Measurements from ENCODE around the gene MCC. TPM values are rescaled to one million over a fixed set of nuclear protein-coding genes. Genes with fewer than 3 reads are reported as not detected.

The MCC gene
- total RNA-seq, 4 donors from 2014 or later = 17.1 to 90.7 (median 40.1) TPM

- intact Hi-C loops (cut with DNase I; ENCODE audit: low total_unique reads) = no loop called here
- no peak for DNase-seq
- no peak for TF ChIP-seq CTCF (IDR thresholded peaks at IDR 0.05)
- no peak for TF ChIP-seq POLR2A (IDR thresholded peaks at IDR 0.05)
- Histone ChIP-seq H3K4me1 (no peaks in the 10 kb centered on the region), H3K4me3 (peak overlapping the region; percentile 60 to 93), H3K27ac (peak overlapping the region; percentile 89 to 97), H3K27me3 (no peaks in the 10 kb centered on the region), H3K9me3 (no peaks in the 10 kb centered on the region), H3K36me3 (no peaks in the 10 kb centered on the region)
Observed at GRCh38 chr5:113514289-113514635, 26.0 kb upstream of the MCC start.

- intact Hi-C loops (cut with DNase I; ENCODE audit: low total_unique reads) = no loop called here
- peak within 1 kb of the TSS; percentile 60 to 93 for H3K4me3 ChIP-seq
- no peaks in the 10 kb centered on the region for H3K9me3 ChIP-seq
- H3K36me3 ChIP-seq = no peaks in the 10 kb centered on the region
- peak; percentile 81 to 87 for DNase-seq
- H3K4me1 ChIP-seq = no peaks in the 10 kb centered on the region
- no peaks in the 10 kb centered on the region for H3K27me3 ChIP-seq
- H3K27ac ChIP-seq = peak within 1 kb of the TSS; percentile 89 to 97
- TF ChIP-seq POLR2A (IDR thresholded peaks at IDR 0.05) (peak; percentile 64 to 72), CTCF (IDR thresholded peaks at IDR 0.05) (peak; percentile 2 to 31 (median 12))
Observed at GRCh38 chr5:113513384-113514288, 25.4 kb upstream of the MCC start, which contains the start of gene YTHDC2. TSS of gene YTHDC2 (plus strand) at chr5:113513694. CDS start at chr5:113513896, 202 bp downstream.

- intact Hi-C loops (cut with DNase I; ENCODE audit: low total_unique reads) = no loop called here
- Histone ChIP-seq H3K27me3 (no peaks in the 10 kb centered on the region), H3K4me3 (no peak overlapping the region), H3K36me3 (no peaks in the 10 kb centered on the region), H3K4me1 (no peaks in the 10 kb centered on the region), H3K9me3 (no peaks in the 10 kb centered on the region), H3K27ac (no peak overlapping the region)
- TF ChIP-seq POLR2A (IDR thresholded peaks at IDR 0.05) (no peak), CTCF (IDR thresholded peaks at IDR 0.05) (no peak)
- no peak for DNase-seq
Observed at GRCh38 chr5:113512341-113512740, 24.1 kb upstream of the MCC start.

GRCh38 chr5:113510836-113511451, 22.7 kb upstream of the MCC start:
- DNase-seq = no peak
- intact Hi-C loops (cut with DNase I; ENCODE audit: low total_unique reads) = no loop called here
- Histone ChIP-seq H3K36me3 (no peaks in the 10 kb centered on the region), H3K4me1 (no peaks in the 10 kb centered on the region), H3K27me3 (no peaks in the 10 kb centered on the region), H3K4me3 (no peak overlapping the region), H3K27ac (no peak overlapping the region), H3K9me3 (no peaks in the 10 kb centered on the region)
- TF ChIP-seq POLR2A (IDR thresholded peaks at IDR 0.05) = no peak
- TF ChIP-seq CTCF (IDR thresholded peaks at IDR 0.05) = peak; percentile 9 to 30 (median 18)

- H3K27me3 ChIP-seq = no peaks in the 10 kb centered on the region
- no peak overlapping the region for H3K4me3 ChIP-seq
- H3K9me3 ChIP-seq = no peaks in the 10 kb centered on the region
- no peaks in the 10 kb centered on the region for H3K36me3 ChIP-seq
- DNase-seq = no peak
- no peak overlapping the region for H3K27ac ChIP-seq
- no peaks in the 10 kb centered on the region for H3K4me1 ChIP-seq
- TF ChIP-seq POLR2A (IDR thresholded peaks at IDR 0.05) (no peak), CTCF (IDR thresholded peaks at IDR 0.05) (no peak)
- intact Hi-C loops (cut with DNase I; ENCODE audit: low total_unique reads) = no loop called here
Observed at GRCh38 chr5:113508756-113509155, 20.5 kb upstream of the MCC start.

Data from uterus (tissue), 4 donors.